HG03439 (cell line): ENCODE results near the gene CD2AP.

Experiments used
- ATAC-seq: cut with Tn5 transposase; IDR thresholded peaks from one replicate; pipeline ENCODE4 v1.9.1; 2021; ENCODE audit warnings: mild to moderate bottlenecking, moderate library complexity; ENCODE audit not compliant: unreplicated experiment

Gene CD2AP

DNA sequence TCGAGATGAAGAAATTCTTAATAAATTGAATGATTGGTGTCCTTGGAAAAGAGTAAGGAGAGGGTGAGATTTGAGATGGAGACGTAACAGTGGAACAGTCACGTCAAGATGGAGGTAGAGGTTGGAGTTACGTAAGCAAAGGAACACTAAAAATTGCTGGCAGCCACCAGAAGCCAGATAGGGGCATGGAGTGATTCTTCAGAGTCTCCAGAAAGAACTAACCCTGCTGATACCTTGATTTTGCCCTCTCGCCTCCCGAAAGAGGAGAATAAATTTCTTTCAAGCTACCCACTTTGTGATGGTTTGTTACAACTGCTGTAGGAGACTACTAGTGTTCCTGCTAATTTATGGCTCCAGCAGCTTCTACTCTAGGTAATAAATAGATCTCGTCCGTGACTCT, 17.6 kb downstream of the CD2AP start:
- ATAC-seq, result no peak

DNA sequence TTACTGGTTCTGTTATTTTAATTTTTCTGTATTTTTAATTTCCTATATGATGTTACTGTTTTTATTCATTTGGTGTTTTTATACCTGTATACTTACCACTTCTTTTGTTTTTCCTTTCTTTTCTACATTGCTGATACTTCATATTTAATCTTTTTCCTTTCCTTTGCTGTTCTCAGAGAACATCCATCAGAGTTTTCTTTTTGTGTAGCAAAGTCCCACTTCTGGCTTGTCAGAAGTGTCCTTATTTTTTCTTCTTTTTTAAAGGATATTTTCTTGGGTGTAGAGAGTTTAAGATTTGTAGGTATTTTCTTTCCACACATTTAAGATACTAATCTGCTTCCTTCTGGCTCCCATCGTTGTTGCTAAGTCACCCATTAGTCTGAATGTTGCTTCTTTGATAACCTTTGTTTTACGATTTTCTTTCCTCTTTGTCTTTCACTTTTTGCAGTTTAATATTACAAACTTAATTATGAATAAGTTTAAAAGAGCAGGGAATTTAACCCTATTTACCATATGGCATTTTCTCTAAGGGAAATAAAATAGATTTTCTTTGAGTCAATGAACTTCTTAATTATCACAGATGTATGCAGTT, 18.5 kb downstream of the CD2AP start:
- no peak for ATAC-seq

DNA sequence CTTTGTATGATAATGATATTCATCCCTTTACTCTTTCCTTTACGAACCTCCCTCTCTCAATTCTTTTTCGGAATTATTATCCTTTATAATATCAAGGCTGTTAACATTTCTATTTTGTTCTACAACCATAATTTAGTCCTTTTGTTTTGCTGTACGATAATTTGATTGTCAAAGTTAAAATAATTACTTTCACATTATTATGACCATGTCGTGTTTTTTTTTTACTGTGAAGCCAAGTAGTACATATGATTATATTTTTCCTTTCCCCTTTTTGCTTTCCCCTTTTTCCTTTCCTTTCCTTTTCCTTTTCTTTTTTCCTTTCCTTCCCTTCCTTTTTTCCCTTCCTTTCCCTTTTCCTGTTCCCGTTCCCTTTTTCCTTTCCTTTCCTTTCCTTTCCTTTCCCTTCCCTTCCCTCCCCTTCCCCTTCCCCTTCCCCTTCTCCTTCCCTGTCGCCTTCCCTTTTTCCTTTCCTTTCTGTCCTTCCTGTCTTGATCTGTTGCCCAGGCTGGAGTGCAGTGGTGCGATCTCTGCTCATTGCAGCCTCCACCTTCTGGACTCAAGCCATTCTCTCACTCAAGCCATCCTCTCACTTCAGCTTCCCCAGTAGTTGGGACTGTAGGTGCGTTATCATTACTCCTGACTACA, 19.5 kb downstream of the CD2AP start:
- no peak for ATAC-seq

DNA sequence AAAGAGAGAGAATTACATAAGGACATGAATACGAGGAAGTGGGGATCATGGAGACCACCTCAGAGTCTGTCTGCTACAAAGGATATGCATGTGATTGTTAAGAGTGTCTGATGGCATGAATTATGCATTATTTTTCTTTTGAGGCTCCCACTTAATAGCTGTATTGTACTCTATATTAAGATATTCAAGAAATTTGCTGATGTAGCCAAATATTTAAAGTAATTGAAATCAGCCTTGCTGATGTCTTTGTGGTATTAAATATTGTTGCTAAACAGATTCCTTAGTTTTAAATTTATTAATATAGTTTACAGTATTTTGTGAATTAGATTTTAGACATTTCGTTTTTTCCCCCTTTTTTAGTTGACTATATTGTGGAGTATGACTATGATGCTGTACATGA, 25.3 kb downstream of the CD2AP start:
- no peak for ATAC-seq

DNA sequence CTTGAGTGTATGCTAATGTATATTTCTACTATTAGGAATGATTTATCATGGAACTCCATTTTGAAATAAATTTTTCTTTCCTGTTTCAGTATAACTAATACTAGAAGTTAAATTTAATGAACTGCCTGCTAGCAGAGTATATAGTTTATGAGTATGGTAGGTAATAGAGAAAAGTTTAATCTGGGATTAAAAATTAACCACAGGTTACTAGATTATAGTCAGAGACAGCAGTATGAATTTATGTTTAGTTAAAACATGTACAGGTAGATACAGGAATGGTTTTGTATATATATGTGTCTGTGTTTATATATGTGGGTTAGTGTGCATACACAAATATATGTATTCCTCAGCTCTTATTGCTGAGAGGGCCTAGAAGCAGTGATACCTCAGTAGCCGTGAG, 32.3 kb downstream of the CD2AP start:
- no peak for ATAC-seq

DNA sequence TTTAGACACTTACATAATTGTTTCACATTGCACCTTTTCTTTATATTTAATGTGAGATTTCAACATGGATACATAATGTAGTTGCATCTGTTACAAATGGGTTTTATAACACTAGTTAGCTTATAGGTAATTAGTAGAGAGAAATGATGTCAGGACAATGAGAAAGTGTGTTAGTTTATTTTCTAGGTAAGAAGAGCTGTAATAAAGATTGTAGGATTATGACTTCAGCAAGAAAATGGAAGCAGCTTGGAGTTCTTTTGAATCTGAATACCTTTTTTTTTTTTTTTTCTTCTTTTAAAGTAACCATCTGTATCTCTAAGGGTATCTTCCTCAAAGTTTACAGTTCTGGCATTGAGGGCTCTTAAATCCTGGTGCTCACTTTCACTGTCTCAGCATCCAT, 35.3 kb downstream of the CD2AP start:
- no peak for ATAC-seq

DNA sequence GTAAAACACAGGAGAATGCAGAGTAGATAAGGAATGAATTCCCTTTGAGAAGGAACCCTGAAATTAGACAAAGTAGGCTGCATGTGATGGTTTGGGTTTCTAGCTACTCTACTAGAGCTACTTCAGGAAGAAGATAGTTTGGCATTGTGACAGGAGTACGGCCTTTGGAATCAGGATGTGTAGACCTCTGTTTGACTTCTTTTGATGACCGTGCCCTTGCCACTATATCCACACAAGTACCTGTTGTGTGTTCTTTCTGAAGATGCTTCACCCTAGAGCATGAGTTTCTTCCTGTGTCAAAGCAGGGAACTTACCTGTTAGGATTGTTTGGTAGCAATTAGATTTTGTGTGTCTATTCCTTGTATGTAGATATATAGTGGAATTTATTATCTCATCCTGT, 41.7 kb downstream of the CD2AP start:
- no peak for ATAC-seq

DNA sequence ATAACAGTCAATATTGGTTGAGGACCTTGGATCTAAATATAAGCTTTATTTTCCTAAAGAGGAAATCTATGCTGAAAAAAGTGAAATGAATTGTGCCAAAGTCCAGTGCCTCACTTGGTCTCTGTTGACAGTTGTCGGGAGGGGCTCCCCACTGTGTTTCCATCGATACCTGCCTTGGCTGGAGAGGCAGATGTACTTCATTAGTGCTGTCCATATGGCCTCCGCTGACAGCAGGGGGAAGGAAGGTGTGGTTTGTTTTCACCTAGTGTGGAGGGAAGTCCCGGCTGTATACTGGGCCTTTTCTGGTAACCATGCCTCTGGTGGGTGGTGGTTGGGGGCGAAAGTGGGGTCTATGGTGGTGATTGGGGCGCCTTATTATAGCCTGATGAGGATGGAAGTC, 42.7 kb downstream of the CD2AP start:
- ATAC-seq, result no peak

DNA sequence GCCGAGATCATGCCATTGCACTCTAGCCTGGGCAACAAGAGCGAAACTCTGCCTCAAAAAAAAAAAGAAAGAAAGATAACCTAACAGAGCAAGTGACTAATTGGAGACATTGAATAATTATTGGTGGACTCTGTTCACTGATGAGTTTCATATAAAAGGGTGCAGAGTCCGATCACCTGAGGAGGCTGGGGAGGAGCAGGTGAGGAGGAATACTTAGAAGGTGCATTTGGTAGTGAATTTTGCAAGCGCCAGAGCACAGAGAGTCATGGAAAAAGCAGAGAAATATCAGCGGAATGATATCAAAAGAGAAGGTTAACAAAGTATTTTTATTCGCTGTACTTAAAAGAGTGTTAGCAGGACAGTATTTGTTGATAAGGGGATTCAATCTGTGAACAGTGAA, 44.4 kb downstream of the CD2AP start:
- no peak for ATAC-seq

DNA sequence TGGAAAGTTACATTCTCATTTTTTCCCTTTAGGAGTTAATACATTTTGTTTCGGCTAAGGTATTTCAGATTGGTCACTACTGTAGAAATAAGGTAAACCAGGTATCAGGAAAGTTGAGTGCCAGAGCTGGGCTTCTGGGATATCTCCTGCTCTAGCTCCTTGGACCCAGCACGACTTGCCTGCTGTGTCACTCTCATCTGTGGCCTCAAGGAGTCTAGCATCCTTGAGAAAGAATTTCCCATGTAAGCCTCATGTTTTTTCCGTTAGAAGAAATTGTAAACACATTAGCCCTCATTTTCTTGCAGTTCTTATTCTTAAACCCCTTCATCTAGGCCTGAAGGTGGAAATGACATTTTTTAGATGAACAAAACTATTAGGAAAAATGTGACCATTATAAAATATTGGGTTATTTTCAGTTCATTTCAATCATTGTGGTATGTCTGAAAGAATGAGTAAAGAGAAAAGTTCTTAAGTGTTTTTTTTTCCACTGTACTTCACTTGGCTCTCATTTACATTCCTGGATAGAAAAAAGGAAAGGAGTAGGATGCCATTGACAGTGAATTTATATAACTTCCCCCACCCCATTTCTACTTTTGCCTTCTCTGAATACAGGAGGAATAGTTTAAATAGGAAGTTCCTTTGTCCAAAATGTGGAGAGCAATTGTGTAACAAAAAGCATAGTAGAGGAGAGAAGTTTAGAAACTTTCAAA, 46.7 kb downstream of the CD2AP start:
- no peak for ATAC-seq

DNA sequence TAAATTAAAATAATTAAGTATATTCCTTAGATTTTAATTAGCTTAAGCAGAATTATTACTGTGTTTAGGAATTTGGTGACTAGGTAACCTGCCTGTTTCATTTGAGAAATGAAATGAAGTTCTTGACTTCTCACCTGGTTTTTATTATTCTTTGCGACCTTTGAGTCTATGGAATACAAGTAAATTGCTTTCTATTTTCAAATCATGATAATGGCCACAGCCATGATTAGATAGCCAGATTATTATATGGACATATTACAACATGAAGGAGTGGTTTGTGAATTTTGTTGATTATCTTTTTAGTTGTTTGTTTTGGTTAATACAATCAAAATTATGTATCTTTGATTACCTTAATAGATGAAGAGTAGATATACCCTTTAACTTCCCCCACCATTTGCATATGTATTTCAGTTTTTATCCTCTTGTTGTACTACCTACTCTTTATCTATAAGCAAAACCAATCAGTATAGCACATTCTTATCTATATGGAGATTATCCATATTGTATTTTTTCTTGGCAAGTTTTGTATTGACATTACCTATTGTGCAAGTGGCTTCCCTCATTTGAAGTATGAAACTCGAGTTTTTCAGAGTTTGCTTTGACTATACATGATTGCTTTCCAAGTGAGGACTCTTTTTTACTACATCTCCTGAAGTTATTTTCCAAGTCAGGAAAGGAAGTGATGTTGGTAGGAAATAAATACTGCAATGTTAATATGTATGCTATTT, 47.9 kb downstream of the CD2AP start:
- ATAC-seq, result no peak

DNA sequence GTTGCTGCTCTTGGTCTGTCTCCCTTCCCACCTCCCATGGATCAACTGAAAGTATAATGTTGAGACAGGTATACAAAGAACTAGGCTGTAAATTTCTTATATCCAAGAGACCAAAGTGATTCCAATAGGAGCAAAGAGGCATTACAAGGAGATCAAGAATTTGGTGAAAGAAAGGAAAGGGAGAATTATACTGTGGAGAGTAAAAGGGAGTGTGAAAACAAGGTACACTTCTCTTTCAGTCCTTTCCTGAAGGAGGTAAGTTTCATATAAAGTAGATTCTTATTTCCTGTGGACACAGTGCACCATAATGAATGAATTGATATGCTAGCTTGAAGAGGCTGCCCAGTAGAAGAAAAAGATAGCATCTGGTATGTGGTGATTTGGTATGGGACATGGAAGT, 49.7 kb downstream of the CD2AP start:
- no peak for ATAC-seq

DNA sequence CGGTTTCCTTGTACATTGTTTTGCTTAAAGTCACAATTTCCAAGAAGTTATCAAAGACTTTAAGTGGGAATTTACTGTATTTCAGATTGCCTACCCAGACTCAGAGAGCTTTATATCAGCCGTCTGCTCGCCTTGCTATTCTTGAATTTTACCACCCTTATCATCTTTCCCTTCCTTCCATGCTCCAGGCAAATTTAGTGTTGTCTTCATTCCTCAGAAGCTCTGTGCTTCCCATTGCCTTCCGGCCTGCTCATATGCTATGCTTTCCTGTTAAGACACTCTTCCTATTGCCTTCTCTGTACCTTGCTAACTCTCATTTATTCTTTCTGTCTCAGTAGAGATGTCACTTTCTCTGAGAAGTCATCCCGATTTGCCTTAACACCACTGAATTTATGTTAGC, 52.1 kb downstream of the CD2AP start:
- ATAC-seq, result no peak

DNA sequence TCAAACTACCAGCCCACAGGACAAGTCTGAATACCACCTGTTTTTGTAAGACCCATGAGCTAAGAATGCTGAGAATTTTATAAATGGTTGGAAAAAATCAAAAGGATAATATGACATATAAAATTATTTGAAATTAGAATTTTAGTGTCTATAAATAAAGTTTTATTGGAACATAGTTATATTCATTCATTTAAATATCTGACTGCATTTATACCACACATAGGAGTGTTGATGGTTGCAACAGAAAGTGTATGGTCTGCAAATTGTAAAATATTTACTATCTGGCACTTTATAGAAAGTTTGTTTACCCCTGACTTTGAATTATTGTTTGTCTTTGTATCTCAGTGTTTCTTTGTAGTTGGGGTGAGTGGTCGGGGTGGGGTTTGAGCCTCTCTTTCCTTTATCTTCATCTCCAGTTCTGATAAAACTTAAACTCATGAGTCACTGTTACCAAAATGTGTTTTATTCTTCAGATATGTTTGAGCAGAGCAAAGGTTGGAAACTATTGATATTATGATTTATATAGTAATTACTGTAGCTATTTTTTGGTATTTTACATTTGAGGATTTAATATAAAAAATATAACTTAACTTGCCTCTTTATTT, 55.5 kb downstream of the CD2AP start:
- no peak for ATAC-seq

DNA sequence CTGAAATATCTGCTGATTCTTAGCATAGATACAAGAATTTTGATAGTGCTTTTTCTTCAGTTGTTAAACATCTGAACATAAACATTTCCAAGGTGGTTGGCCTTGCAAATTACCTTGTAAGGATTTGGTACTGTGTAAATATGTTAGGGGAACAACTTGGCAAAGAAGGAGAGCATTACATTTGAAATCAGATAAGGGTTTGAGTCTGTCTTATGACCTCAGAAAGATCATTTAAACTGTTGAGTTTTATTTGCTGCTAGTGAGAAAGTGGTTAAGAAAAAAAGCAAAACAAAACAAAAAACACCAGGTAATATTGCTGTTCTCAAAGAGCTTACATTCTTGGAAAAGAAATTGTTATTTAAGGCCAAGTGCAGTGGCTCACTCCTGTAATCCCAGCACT, 56.5 kb downstream of the CD2AP start:
- ATAC-seq, result no peak

DNA sequence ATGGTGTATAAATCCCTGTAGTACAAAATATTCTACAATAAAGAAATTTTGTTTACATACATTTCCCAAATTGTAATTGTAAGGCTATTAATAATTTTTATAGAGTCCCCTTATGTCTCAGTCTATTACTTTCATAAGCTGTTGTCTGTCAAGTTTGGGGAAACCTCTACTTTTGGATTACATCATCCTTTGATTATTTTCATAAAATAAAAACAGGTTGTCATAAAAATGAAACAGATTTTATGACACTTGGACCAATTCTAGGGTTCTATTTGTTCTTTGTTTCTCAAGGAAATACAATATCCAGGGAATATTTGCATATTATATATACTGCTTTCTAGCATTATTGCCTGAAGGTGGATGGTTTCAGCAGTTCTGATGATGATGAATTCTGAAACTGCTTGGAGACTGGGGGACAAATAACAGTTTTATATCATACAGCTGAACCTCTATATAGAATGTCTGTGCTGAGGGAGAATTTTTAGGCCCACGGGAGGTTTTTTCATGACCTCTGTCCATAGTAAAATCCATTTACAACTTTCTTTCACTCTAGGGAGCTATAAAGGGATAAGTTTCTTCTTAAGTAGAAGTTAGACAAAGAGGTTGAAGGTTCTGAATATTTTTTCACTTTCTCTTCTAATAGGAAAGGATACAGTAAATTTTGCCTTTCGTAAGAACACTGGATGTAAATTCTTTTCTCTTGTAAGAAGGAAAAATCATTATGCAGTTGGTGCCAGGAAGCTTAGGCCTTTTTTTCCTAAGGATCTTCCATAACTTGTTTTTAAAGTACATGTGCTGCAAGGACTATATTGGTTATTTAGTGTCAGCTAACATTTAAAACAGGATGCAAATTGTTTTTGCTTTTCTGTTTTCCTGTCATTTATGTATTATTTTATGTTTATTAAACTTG, 58.0 kb downstream of the CD2AP start:
- no peak for ATAC-seq

DNA sequence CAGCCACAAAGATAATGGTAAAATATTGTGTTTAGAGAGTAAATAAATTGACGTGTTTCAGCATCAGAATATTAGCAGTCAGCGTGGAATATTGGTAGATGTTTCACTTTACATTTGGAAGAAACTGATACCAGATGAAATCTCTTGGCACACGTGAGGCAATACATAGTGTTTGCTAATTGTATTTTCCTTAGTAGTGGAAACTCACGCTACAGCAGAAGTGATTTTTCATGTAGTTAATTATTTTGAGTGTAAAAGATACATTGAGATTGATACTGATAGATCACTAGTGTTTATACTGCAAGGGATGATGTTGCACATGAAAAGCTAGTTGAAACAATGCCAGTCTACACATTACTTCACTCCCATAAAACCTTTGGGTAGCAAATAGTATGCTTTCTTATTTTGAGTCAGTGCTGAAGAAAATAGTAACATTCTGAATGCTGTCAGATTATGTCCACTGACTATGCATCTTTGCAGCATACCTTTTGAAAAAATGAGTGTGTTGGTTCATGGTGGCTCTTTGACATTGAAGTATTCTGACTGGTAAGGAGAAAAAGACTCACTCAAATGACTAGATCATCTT, 59.3 kb downstream of the CD2AP start:
- no peak for ATAC-seq

DNA sequence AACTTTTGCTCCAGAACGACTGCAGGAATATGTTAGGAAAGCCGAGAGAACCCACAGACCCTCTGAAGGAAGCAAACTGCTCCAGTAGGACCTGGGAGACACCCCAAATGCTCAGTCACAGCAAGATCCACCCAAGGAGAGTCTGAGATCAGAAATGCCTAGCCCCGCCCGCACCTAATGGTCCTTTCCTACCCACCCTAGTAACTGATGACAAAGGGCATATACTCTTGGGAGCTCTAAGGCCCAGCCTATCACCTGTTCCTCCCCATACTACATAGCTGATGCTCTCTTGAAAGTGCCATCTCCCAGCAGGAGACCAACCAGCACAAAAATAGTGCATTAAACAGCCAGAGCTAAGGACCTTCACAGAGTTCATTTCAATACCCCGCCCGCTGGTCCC, 67.6 kb downstream of the CD2AP start:
- no peak for ATAC-seq

DNA sequence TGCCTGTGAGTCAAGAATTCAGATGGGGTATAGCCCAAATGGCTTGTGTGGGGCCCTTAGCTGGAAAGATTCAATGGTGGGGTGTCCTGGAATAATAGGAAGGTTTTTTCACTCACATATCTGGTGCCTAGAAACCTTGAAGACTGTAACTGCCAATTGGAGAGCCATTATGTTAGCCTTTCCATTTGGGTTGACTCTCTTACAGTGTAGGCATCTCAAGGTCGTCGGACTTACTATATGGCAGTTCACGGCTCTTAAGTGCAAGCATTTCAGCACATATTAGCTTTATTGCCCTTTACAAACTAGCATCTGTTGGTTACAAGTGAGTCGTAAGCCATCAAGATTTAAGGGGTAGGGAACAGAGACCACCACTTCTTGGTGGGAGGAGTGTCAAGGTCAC, 74.1 kb downstream of the CD2AP start:
- ATAC-seq, result no peak

DNA sequence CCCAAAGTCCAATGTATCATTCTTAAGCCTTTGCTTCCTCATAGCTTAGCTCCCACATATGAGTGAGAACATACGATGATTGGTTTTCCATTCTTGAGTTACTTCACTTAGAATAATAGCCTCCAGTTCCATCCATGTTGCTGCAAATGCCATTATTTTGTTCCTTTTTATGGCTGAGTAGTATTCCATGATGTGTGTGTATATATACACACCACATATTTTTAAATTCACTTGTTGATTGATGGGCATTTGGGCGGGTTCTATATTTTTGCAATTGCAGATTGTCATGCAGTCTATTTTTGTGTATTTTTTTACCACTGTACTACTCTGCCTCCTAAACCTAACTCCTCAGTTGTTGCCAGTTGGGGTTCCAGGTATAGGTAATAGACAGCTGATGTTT, 74.7 kb downstream of the CD2AP start:
- no peak for ATAC-seq
